ENCODE measurements around the gene TFR2. TPM values are rescaled to one million over a fixed set of nuclear protein-coding genes. Genes with fewer than 3 reads are reported as not detected.

TFR2 gene
- total RNA-seq, 1 donor from 2014 or later, result 0.50 TPM

- TF ChIP-seq CTCF (IDR thresholded peaks at IDR 0.05; ENCODE audit: insufficient read depth, low read depth, low read length) (no peak), EZH2 (IDR thresholded peaks at IDR 0.05; ENCODE audit: insufficient read depth, low read length) (no peak)
- Histone ChIP-seq H3K9me3 (ENCODE audit: insufficient read depth, low read depth, low read length) (no peaks in the 10 kb centered on the region), H2AFZ (ENCODE audit: low read depth, low read length) (no peak overlapping the region), H3K4me1 (ENCODE audit: insufficient read depth, low read length) (peaks cover 6% of the 10 kb centered on the region), H4K20me1 (ENCODE audit: insufficient read depth, low read length) (peaks cover 19% of the 10 kb centered on the region), H3K9ac (ENCODE audit: low read length) (no peak overlapping the region), H3K27me3 (ENCODE audit: insufficient read depth, low read length) (no peaks in the 10 kb centered on the region), H3K4me2 (ENCODE audit: low read length) (no peak overlapping the region), H3K36me3 (ENCODE audit: insufficient read depth, low read length) (peaks cover 16% of the 10 kb centered on the region), H3K27ac (ENCODE audit: low read depth, low read length) (no peak overlapping the region), H3K4me3 (ENCODE audit: insufficient read depth, low read depth, low read length) (no peak overlapping the region), H3K79me2 (ENCODE audit: insufficient read depth, low read length) (peaks cover 9% of the 10 kb centered on the region)
- FAIRE-seq, result no peak
- Mint-ChIP-seq H3K36me3 (ENCODE audit: low read depth, unreplicated experiment) (peaks cover 9% of the 10 kb centered on the region), H3K27ac (ENCODE audit: unreplicated experiment) (no peak overlapping the region), H3K9me3 (ENCODE audit: unreplicated experiment) (no peaks in the 10 kb centered on the region), H3K4me1 (ENCODE audit: low read depth, unreplicated experiment) (peaks cover 6% of the 10 kb centered on the region), H3K4me3 (ENCODE audit: unreplicated experiment) (no peak overlapping the region), H3K27me3 (ENCODE audit: low read depth, unreplicated experiment) (peaks cover 3% of the 10 kb centered on the region)
- no peak for DNase-seq (ENCODE audit: low read depth)
Observed at GRCh38 chr7:100576384-100576993, 64.9 kb downstream of the TFR2 start.

- FAIRE-seq, result no peak
- H3K36me3 Mint-ChIP-seq (ENCODE audit: low read depth, unreplicated experiment), result peaks cover 9% of the 10 kb centered on the region
- H3K36me3 ChIP-seq (ENCODE audit: insufficient read depth, low read length), result peaks cover 10% of the 10 kb centered on the region
- no peaks in the 10 kb centered on the region for H3K27me3 ChIP-seq (ENCODE audit: insufficient read depth, low read length)
- no peak overlapping the region for H3K9ac ChIP-seq (ENCODE audit: low read length)
- no peak overlapping the region for H3K4me3 Mint-ChIP-seq (ENCODE audit: unreplicated experiment)
- H3K79me2 ChIP-seq (ENCODE audit: insufficient read depth, low read length), result peaks cover 6% of the 10 kb centered on the region
- H3K9me3 Mint-ChIP-seq (ENCODE audit: unreplicated experiment), result no peaks in the 10 kb centered on the region
- H3K4me1 ChIP-seq (ENCODE audit: insufficient read depth, low read length), result peaks cover 12% of the 10 kb centered on the region
- H3K27me3 Mint-ChIP-seq (ENCODE audit: low read depth, unreplicated experiment), result peaks cover 3% of the 10 kb centered on the region
- peaks cover 14% of the 10 kb centered on the region for H4K20me1 ChIP-seq (ENCODE audit: insufficient read depth, low read length)
- TF ChIP-seq CTCF (IDR thresholded peaks at IDR 0.05; ENCODE audit: insufficient read depth, low read depth, low read length) (no peak), EZH2 (IDR thresholded peaks at IDR 0.05; ENCODE audit: insufficient read depth, low read length) (no peak)
- H3K4me2 ChIP-seq (ENCODE audit: low read length), result no peak overlapping the region
- H2AFZ ChIP-seq (ENCODE audit: low read depth, low read length), result no peak overlapping the region
- DNase-seq (ENCODE audit: low read depth), result no peak
- H3K27ac ChIP-seq (ENCODE audit: low read depth, low read length), result no peak overlapping the region
- no peak overlapping the region for H3K4me3 ChIP-seq (ENCODE audit: insufficient read depth, low read depth, low read length)
- H3K4me1 Mint-ChIP-seq (ENCODE audit: low read depth, unreplicated experiment), result peaks cover 6% of the 10 kb centered on the region
- H3K27ac Mint-ChIP-seq (ENCODE audit: unreplicated experiment), result no peak overlapping the region
- no peaks in the 10 kb centered on the region for H3K9me3 ChIP-seq (ENCODE audit: insufficient read depth, low read depth, low read length)
Observed at GRCh38 chr7:100575746-100576383, 65.5 kb downstream of the TFR2 start.

- peaks cover 9% of the 10 kb centered on the region for H3K36me3 Mint-ChIP-seq (ENCODE audit: low read depth, unreplicated experiment)
- H3K4me3 Mint-ChIP-seq (ENCODE audit: unreplicated experiment), result no peak overlapping the region
- H3K27ac ChIP-seq (ENCODE audit: low read depth, low read length), result no peak overlapping the region
Observed at GRCh38 chr7:100575206-100575631, 66.1 kb downstream of the TFR2 start.

More at GRCh38 chr7:100575206-100575631, 66.1 kb downstream of the TFR2 start:
- Histone ChIP-seq H3K79me2 (ENCODE audit: insufficient read depth, low read length) (no peaks in the 10 kb centered on the region), H3K4me1 (ENCODE audit: insufficient read depth, low read length) (peaks cover 15% of the 10 kb centered on the region), H3K9ac (ENCODE audit: low read length) (no peak overlapping the region), H4K20me1 (ENCODE audit: insufficient read depth, low read length) (peaks cover 8% of the 10 kb centered on the region), H3K4me3 (ENCODE audit: insufficient read depth, low read depth, low read length) (no peak overlapping the region), H3K4me2 (ENCODE audit: low read length) (no peak overlapping the region), H3K27me3 (ENCODE audit: insufficient read depth, low read length) (no peaks in the 10 kb centered on the region), H2AFZ (ENCODE audit: low read depth, low read length) (no peak overlapping the region), H3K9me3 (ENCODE audit: insufficient read depth, low read depth, low read length) (no peaks in the 10 kb centered on the region), H3K36me3 (ENCODE audit: insufficient read depth, low read length) (peaks cover 3% of the 10 kb centered on the region)
- H3K27ac Mint-ChIP-seq (ENCODE audit: unreplicated experiment), result no peak overlapping the region
- peaks cover 6% of the 10 kb centered on the region for H3K4me1 Mint-ChIP-seq (ENCODE audit: low read depth, unreplicated experiment)
- H3K27me3 Mint-ChIP-seq (ENCODE audit: low read depth, unreplicated experiment), result peaks cover 3% of the 10 kb centered on the region
- no peak for DNase-seq (ENCODE audit: low read depth)
- TF ChIP-seq CTCF (IDR thresholded peaks at IDR 0.05; ENCODE audit: insufficient read depth, low read depth, low read length) (no peak), EZH2 (IDR thresholded peaks at IDR 0.05; ENCODE audit: insufficient read depth, low read length) (no peak)
- H3K9me3 Mint-ChIP-seq (ENCODE audit: unreplicated experiment), result no peaks in the 10 kb centered on the region
- FAIRE-seq, result no peak
